ENCODE measurements around the gene EVI5L. TPM values are rescaled to one million over a fixed set of nuclear protein-coding genes. Genes with fewer than 3 reads are reported as not detected.

EVI5L gene
- total RNA-seq, 2 experiments from 2014 or later, result 5.2 to 6.0 TPM

- H3K4me3 Mint-ChIP-seq, result peak overlapping the region; percentile 81
- no peaks in the 10 kb centered on the region for H3K36me3 ChIP-seq (ENCODE audit: insufficient read depth, low read length)
- no peaks in the 10 kb centered on the region for H3K36me3 Mint-ChIP-seq (ENCODE audit: low read depth)
- POLR2A ChIA-PET, result interaction anchor here (0.5 to 2.2 kb wide), 14 partner anchors 9 to 1753 kb away, joined by 3 to 42 read pairs (median 6); partner anchors contain the start of genes MAP2K7, PET100, SNAPC2 and TIMM44
- peak in 13 of 14 experiments; percentile 29 to 86 (median 53) for DNase-seq
- intact Hi-C loops (cut with DNase I, micrococcal nuclease), result loop anchor here (1.0 to 5.0 kb wide), 4 partner anchors 39 to 73 kb away; partner anchors contain the start of genes SNAPC2 (in 2 of the 2), EVI5L (in 1 of the 2) and TIMM44 (in 1 of the 2)
- H3K4me1 Mint-ChIP-seq (ENCODE audit: low read depth), result peaks cover 42% of the 10 kb centered on the region
- H3K27me3 Mint-ChIP-seq, result peaks cover 32% of the 10 kb centered on the region
- peak; percentile 16 for ATAC-seq (ENCODE audit: poor library complexity)
- CTCF ChIA-PET, result interaction anchor here (0.8 to 2.2 kb wide), 15 partner anchors 10 to 801 kb away, joined by 3 to 43 read pairs (median 6); partner anchors contain the start of genes MAP2K7, SNAPC2 and ZNF557
- no peak overlapping the region for H3K27ac ChIP-seq (ENCODE audit: low read depth in 1 of 2, low read length in 2 of 2)
- peaks cover 0 to 39% of the 10 kb centered on the region in 2 experiments for H3K9me3 ChIP-seq (ENCODE audit: control insufficient read depth in 1 of 2, insufficient read depth in 1 of 2, low read length in 2 of 2)
- H3K27me3 ChIP-seq (ENCODE audit: control insufficient read depth in 1 of 2, insufficient read depth in 2 of 2, low read length in 2 of 2), result peaks cover 26 to 28% of the 10 kb centered on the region in 2 experiments
- no peaks in the 10 kb centered on the region for H3K9me3 Mint-ChIP-seq
- no peak for TF ChIP-seq CTCF (IDR thresholded peaks at IDR 0.05)
- H3K4me3 ChIP-seq (ENCODE audit: low read length), result peak overlapping the region; percentile 34
- H3K4me1 ChIP-seq (ENCODE audit: insufficient read depth, low read length), result peaks cover 68% of the 10 kb centered on the region
- H3K27ac Mint-ChIP-seq, result peak overlapping the region; percentile 59
Measured at GRCh38 chr19:7869910-7870511, 40.0 kb downstream of the EVI5L start.

- peaks cover 28% of the 10 kb centered on the region in 2 experiments for H3K27me3 ChIP-seq (ENCODE audit: control insufficient read depth in 1 of 2, insufficient read depth in 2 of 2, low read length in 2 of 2)
- peak in 8 of 14 experiments; percentile 23 to 87 (median 44) for DNase-seq
- H3K36me3 Mint-ChIP-seq (ENCODE audit: low read depth), result no peaks in the 10 kb centered on the region
- H3K27ac Mint-ChIP-seq, result no peak overlapping the region
- peak overlapping the region; percentile 57 for H3K4me3 Mint-ChIP-seq
- H3K4me1 ChIP-seq (ENCODE audit: insufficient read depth, low read length), result peaks cover 62% of the 10 kb centered on the region
- ChIA-PET POLR2A (interaction anchor here (0.6 to 1.1 kb wide), 5 partner anchors 13 to 769 kb away, joined by 3 read pairs; partner anchors contain the start of gene MAP2K7), CTCF (no interaction called here)
- no peaks in the 10 kb centered on the region for H3K36me3 ChIP-seq (ENCODE audit: insufficient read depth, low read length)
- no peaks in the 10 kb centered on the region for H3K9me3 Mint-ChIP-seq
- peaks cover 0 to 43% of the 10 kb centered on the region in 2 experiments for H3K9me3 ChIP-seq (ENCODE audit: control insufficient read depth in 1 of 2, insufficient read depth in 1 of 2, low read length in 2 of 2)
- intact Hi-C loops (cut with DNase I, micrococcal nuclease), result no loop called here
- TF ChIP-seq CTCF (IDR thresholded peaks at IDR 0.05), result no peak
- no peak overlapping the region for H3K27ac ChIP-seq (ENCODE audit: low read depth in 1 of 2, low read length in 2 of 2)
- H3K4me3 ChIP-seq (ENCODE audit: low read length), result no peak overlapping the region
- no peak for ATAC-seq (ENCODE audit: poor library complexity)
- peaks cover 28% of the 10 kb centered on the region for H3K27me3 Mint-ChIP-seq
- peaks cover 35% of the 10 kb centered on the region for H3K4me1 Mint-ChIP-seq (ENCODE audit: low read depth)
Measured at GRCh38 chr19:7870571-7871436, 40.8 kb downstream of the EVI5L start.
